ENCODE data around the gene RSPO1.

- no peak for TF ChIP-seq CTCF (optimal IDR thresholded peaks at IDR 0.05 in 1 of 3, IDR thresholded peaks at IDR 0.05 in 1 of 3, conservative IDR thresholded peaks at IDR 0.05 in 1 of 3; ENCODE audit: extremely low read depth in 1 of 3, insufficient read depth in 2 of 3, low read length in 3 of 3)
- TF ChIP-seq EZH2 (IDR thresholded peaks at IDR 0.05; ENCODE audit: low read length): no peak
Measured at GRCh38 chr1:37633938-37634243, 801 bp downstream of the RSPO1 start.

Data from keratinocyte (primary cell).